GM12864 (cell line): ENCODE measurements around the gene PACS2.

Experiments
- DNase-seq: peaks from one replicate; pipeline ENCODE4 v3.0.0-alpha.2; 2011; ENCODE audit warnings: low read depth
- H3K4me3 ChIP-seq: 2 replicates; pipeline ENCODE4 v1.5.1; 2011; ENCODE audit warnings: mild to moderate bottlenecking, low read depth, low read length, control low read depth
- CTCF ChIP-seq: IDR thresholded peaks from 2 replicates; pipeline ENCODE4 v1.5.1; 2011; ENCODE audit warnings: low read depth, mild to moderate bottlenecking, moderate library complexity, low read length, control low read depth, inconsistent platforms; ENCODE audit errors: missing control alignments

PACS2 gene

GRCh38 chr14:105389976-105390848 is 75.7 kb downstream of the PACS2 start:
- TF ChIP-seq CTCF, result no peak
- H3K4me3 ChIP-seq, result no peak overlapping the region
- no peak for DNase-seq

GRCh38 chr14:105390849-105391500 is 76.4 kb downstream of the PACS2 start:
- DNase-seq, result no peak
- no peak overlapping the region for H3K4me3 ChIP-seq
- TF ChIP-seq CTCF, result no peak

DNA sequence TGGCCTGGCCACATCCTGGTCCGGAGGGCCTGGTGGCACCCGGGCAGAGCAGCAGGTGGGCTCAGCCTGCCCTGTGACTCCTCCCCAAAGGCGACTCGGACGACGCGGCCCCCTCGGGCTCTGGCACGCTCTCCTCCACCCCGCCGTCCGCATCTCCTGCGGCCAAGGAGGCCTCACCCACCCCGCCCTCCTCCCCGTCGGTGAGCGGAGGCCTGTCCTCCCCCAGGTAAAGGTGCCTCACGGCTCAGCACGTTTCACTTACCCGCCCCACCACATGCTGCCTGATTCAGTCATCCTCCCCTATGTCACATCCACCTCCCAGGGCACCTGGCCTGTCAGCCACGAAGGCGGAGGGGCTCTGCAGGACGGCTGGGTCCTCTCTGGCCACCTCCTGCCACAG is 77.0 kb downstream of the PACS2 start:
- DNase-seq, result no peak
- no peak for TF ChIP-seq CTCF
- no peak overlapping the region for H3K4me3 ChIP-seq

GRCh38 chr14:105392131-105393090 is 77.9 kb downstream of the PACS2 start:
- no peak overlapping the region for H3K4me3 ChIP-seq
- TF ChIP-seq CTCF, result no peak

GRCh38 chr14:105393151-105393550 is 78.6 kb downstream of the PACS2 start:
- TF ChIP-seq CTCF, result no peak
- no peak for DNase-seq
- no peak overlapping the region for H3K4me3 ChIP-seq

More at GRCh38 chr14:105392131-105393090, 77.9 kb downstream of the PACS2 start:
- no peak for DNase-seq

- H3K4me3 ChIP-seq, result no peak overlapping the region
- DNase-seq, result no peak
- no peak for TF ChIP-seq CTCF
These were observed 80.4 kb downstream of the PACS2 start for GRCh38 chr14:105394714-105395537.
